ENCODE measurements around the gene B3GAT1.
"Not testable (repeated sequence)": the region's sequence is repeated elsewhere in the genome, so short reads cannot be mapped to it uniquely, and the experiment has no call there.

DNA sequence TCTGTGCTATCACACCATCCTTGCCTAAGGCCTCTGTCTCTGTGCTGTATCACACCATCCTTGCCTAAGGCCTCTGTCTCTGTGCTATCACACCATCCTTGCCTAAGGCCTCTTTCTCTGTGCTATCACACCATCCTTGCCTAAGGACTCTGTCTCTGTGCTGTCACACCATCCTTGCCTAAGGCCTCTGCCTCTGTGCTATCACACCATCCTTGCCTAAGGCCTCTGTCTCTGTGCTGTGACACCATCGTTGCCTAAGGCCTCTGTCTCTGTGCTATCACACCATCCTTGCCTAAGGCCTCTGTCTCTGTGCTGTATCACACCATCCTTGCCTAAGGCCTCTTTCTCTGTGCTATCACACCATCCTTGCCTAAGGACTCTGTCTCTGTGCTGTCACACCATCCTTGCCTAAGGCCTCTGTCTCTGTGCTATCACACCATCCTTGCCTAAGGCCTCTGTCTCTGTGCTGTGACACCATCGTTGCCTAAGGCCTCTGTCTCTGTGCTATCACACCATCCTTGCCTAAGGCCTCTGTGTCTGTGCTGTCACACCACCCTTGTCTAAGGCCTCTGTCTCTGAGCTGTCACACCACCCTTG is 45.5 kb upstream of the B3GAT1 start:
- TF ChIP-seq EZH2 (IDR thresholded peaks at IDR 0.05; ENCODE audit: insufficient read depth, poor library complexity, severe bottlenecking); EZH2phosphoT487 (IDR thresholded peaks at IDR 0.05; ENCODE audit: insufficient read depth, low read depth): not testable (repeated sequence)

Measured in GM23248 (cell line).